Activated gamma-delta T cell (primary cell): ENCODE data around the gene SPINK5.
"Not testable (repeated sequence)": the region's sequence is repeated elsewhere in the genome, so short reads cannot be mapped to it uniquely, and the experiment has no call there.

ENCODE experiments used
- DNase-seq: peaks from one replicate; lab custom pipeline; 2025; lab: John Stamatoyannopoulos, UW
- total RNA-seq, 2 donors: gene quantifications; one replicate each; lab custom pipeline; 2026; lab: John Stamatoyannopoulos, UW

SPINK5 gene, protein sequence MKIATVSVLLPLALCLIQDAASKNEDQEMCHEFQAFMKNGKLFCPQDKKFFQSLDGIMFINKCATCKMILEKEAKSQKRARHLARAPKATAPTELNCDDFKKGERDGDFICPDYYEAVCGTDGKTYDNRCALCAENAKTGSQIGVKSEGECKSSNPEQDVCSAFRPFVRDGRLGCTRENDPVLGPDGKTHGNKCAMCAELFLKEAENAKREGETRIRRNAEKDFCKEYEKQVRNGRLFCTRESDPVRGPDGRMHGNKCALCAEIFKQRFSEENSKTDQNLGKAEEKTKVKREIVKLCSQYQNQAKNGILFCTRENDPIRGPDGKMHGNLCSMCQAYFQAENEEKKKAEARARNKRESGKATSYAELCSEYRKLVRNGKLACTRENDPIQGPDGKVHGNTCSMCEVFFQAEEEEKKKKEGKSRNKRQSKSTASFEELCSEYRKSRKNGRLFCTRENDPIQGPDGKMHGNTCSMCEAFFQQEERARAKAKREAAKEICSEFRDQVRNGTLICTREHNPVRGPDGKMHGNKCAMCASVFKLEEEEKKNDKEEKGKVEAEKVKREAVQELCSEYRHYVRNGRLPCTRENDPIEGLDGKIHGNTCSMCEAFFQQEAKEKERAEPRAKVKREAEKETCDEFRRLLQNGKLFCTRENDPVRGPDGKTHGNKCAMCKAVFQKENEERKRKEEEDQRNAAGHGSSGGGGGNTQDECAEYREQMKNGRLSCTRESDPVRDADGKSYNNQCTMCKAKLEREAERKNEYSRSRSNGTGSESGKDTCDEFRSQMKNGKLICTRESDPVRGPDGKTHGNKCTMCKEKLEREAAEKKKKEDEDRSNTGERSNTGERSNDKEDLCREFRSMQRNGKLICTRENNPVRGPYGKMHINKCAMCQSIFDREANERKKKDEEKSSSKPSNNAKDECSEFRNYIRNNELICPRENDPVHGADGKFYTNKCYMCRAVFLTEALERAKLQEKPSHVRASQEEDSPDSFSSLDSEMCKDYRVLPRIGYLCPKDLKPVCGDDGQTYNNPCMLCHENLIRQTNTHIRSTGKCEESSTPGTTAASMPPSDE
- 0 to 0.17 reads per million in 2 donors for total RNA-seq

DNA sequence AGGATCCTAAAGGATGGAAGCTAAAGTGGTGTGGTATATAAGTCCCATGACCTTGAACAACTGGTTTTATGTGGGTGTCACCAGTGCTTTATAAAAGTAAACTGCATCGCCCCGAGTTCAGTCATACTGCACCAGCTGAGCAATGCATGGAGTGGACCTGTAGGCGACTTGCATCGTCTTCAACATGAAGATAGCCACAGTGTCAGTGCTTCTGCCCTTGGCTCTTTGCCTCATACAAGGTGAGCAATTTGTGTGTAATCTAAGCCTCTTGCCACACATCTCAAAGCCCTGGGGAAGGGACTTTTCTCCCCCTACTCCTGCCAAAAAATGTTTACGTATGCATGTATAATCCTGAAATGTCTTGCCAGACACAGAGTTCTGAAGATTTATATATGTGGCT lies at the start of gene SPINK5:
Gene SPINK5 (plus strand): TSS at position 120 of the 400 bp plus-strand sequence. CDS start 65 bp downstream, at position 185.
- no peak for DNase-seq

DNA sequence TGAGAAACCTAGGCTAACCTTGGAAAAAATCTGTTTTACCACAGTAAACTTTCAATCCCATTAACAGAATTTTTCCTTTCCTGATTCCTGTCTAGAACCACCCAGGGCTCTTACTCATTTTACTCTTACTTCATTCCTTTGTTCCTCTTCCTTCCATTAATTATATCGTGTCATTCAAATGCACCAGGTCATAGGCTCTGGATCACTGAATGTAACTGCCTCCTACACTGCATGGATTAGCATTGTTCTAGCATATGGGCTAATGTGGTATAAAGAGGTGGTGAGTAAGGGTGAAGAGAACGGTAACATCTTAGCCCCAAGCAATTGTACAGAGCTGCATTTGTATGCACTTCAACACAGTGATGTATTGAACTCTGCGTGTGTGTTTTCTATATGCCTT lies 49.5 kb upstream of the SPINK5 start:
- no peak for DNase-seq

DNA sequence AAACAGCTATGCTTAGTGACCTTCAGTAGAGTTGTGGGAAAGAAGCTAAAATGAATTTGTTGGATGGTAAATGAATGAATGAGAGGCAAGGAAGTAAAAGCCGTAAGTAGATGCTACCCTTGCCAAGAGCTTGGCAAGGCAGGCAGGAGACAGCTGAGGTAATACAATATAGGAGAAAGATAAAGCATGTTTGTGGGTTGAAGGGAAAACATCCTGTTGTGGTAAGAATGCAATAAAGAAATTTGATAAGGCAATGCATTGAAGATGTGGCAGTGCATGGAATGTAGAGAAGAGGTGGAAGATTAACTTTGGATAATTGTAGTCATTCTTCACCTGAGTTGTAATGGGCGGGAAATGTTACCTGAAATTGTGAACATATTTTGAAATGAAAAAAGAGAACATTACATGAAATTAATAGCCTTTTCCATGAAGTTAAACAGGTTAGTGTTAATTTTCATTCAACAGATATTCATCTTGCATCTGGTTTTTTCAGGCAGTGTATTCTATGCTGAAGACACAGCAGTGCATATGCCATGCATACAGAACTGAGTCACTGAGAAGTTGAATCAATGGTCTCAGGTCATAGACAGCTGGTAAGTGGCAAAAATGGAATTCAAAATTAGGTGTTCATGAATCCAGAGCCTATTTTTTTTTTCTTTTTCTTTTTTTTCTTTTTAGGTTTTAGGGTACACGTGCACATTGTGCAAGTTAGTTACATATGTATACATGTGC lies 43.4 kb upstream of the SPINK5 start:
- no peak for DNase-seq

DNA sequence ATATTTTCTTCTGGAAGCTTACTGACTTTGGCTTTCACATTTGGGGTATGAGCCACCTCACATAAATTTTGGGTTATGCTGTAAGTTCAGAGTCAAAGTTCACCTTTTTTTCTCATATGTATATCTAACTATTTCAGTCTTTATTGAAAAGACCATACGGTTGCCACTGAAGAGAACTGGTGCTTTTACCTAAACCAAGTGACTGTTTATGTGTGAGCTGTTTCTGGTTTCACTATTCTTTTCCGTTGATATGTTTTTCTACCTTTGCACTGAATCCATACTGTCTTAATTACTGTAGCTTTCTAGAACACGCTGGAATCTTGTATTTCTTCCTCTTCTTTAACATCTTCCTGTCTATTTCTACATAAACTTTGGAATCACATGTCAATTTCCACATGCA lies 36.3 kb upstream of the SPINK5 start:
- no peak for DNase-seq

DNA sequence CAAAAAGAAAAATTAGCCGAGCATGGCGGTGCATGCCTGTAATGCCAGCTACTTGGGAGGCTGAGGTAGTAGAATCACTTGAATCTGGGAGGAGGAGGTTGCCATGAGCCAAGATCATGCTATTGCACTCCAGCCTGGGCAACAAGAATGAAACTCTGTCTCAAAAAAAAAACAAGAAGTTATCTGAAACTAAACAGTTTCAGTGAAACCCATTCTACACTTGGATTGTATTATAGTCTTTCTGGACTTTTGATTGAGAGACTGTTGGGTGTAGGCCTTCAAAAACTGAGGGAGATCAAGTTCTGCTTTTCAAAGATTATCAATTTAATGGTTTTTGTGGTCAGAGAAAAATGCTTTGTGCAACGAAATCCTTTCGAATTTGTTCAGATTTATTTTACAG lies 34.6 kb upstream of the SPINK5 start:
- DNase-seq: no peak

DNA sequence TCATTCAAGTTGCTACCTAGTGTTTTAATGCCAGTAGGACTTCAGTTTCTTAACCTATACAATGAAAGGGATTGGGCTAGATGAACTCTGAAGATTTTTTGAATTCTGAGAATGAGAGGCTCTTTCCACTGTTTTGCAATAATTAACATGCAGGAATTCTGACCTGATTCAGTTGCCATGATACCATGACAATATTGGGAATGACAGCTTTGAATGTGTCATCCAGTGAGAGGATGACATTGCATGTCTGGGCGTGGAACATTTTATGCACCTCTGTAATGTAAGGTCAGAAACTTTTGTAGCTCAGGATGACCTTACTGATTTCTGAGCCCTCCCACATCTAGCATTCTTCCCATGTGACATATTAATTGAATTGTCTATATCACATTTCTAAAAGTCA lies 30.6 kb upstream of the SPINK5 start:
- DNase-seq: no peak

DNA sequence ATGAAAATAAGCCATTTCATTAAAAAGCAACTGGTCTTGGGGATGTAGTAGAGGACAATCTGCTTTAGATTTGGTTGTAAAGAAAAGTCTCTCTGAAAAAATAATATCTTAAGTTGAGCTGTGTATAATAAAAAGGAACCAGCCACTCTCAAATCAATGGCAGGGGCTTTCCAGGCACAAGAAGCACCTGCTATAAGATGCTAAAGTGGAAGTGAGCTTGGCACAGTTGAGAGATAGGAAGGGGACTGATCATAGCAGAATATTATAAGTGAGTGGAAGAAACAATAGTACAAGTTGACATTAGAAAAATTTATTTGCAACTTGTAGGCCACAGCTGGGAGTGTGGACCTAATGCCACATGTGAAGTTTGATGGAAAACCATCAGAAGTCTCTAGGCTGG lies 28.1 kb upstream of the SPINK5 start:
- DNase-seq: no peak

DNA sequence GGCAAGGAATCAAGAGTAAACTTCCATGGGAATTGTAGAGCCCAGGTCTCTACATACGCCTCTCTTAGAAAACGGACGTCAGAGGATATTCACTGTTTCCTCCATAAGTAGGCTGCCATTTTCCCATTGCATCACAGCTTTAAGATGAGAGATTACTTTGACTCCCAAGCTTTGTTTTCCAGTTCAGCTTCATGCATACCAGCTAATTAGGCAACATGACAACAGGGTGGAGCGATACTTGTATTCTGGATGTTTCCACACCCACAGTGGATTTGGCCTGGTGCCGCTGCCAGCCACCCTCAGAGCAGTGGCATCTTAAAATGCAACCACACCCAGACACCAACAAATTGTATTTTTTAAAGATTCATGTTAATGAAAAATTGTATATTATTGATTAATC lies 20.9 kb upstream of the SPINK5 start:
- no peak for DNase-seq

DNA sequence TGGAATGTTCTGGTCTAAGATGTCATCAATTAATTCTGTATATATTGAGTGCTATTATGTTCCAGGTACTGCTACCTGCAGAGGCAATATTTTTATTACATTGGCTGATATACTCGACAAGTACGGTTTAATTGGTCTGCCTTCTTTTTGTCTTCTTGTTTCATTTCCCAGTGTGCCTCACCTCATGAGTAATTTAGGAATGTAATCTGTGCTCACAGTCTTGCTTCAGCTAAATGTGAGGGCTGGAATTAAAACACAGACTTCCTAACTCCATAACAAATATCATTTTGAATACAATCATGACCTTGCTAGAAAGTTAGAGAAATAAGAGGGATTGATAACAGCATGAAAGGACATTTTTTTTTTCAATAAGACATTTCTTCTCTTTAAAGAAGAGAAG lies 20.1 kb upstream of the SPINK5 start:
- DNase-seq: no peak

DNA sequence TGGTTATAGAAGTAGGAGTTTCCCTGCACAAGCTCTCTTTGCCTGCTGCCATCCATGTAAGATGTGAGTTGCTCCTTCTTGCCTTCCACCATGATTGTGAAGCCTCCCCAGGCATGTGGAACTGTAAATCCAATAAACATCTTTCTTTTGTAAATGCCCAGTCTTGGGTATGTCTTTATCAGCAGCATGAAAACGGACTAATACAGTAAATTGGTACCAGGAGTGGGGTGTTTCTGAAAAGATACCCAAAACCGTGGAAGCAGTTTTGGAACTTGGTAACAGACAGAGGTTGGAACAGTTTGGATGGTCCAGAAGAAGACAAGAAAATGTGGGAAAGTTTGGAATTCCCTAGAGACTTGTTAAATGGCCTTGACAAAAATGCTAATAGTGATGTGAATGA lies 8.6 kb upstream of the SPINK5 start:
- not testable (repeated sequence) for DNase-seq

DNA sequence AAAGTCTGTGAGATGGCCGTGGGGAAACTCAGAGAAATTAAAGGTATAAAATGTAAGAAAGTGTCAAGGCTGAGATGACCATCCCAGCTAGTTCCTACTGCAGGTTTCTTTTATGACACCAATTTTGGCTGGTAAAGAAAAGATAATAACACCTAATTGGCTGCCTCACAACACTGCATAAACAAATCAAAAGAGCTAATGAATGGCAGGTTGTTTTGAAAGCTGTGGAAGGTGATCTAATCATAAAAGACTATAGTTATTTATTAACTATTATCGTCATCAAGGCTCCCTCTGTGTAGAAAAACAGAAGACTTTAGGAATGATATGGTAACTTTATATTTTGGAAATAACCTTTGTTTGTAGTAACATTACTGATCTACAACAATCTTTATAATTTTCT lies 3.5 kb upstream of the SPINK5 start:
- no peak for DNase-seq

DNA sequence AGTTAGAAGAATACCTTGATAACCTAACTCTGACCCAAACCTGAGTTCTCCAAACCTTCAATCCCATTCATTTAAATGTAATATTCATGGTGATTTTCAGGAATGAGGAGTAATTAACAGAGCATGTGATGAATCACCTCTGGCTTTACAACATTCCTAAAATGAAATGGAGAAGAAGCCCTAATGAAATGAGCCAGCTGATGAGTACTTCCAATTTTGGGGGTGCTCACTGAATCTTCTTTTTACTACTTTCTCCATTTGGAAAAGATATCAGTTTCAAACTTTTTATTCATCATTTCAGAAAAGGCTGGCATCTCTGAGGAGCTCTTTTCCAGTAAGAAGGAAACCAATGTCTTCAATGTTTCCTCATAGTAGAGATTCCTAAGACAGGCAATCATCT lies 2.9 kb upstream of the SPINK5 start:
- no peak for DNase-seq

DNA sequence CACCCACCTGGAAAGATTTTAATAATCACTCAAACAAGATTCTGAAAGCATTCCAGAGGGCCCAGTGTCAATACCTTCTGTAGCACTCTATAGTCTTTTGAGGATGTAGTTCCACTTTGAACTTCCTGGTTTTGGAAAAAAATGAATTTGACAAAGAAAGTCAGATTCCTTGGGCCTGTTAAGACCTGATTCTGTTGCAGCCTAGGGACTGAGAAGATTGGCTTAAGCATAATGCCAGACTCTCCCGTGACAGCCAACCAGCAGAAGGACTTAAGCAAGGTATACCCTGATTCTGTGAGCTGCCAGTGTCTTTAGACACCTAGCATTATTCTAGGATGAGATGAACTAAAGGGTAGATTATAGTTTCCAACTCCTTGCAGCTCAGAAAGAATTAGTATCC lies 6.8 kb downstream of the SPINK5 start:
- DNase-seq: no peak

DNA sequence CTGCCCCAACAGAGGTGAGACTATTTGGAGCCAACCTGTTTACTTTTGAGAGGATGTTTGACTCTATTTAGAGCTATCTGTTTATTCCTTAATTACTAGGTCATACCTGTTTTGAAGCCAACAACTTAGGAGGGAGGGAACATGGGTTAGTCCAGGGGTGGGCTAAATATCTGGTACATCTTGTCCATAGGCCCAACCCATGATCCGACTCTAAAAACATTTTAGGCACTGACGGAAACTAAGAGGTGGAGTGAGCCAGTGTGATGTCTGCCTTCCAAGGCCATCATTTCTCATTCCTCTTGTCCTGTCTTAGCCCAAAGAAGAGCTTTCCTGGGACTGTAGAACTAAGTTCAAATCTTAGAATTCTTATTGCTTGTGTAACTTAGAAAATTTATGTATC lies 8.4 kb downstream of the SPINK5 start:
- no peak for DNase-seq

DNA sequence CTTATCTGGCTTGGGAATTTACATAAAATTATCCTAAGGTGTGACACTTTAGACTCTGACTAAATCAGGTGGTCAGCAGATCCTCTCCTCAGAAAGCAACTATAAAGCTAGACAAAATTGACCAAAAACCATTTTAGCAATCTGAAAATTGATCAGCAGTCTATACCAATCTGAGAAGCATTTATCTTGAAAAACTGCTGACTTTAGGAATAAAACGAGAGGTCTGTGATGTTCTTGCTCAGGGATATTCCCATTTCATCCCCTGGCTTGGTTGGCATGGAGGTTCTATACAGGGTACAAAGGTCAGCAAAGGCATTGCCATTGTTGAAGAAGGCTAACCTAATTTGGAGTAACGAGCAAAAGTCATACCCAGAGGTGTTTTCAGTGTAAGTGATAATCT lies 11.7 kb downstream of the SPINK5 start:
- DNase-seq: no peak

DNA sequence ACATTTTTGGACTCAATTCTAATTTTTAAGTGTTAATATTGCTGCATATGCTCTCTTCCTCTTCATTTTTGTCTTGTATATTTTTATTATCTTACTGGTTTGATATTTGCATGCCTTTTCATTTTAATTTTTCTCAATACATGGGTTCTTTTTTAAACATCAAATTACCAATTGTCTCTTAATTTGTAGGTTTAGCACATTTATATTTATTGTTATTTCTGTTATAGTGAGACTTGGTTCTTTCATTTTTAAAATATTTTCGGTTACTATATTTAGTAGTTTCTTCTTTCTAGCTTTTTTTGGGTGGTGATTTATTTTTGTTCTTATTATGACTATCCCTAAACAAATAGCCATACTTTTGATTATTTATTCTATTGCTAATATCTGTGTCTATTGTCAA lies 19.4 kb downstream of the SPINK5 start:
- DNase-seq: no peak

DNA sequence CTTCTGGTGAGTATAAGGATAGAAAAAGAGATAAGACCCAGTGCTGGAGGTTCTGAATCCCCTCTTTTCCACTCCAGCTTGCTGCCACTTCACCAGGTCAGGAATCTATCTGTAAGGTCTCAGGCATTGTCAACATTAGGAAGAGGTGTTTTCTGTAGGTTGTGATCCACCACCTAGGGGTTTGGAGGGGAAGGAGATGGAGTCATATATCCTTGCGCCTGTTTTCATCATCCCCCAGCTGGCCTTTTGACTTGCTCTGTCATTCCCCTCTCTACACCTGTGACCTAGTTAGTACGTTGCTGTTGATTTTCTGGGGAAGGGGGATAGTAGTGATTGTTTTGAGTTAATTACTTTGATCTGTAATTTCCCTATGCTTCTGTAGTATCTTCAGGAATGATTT lies 20.5 kb downstream of the SPINK5 start:
- no peak for DNase-seq

DNA sequence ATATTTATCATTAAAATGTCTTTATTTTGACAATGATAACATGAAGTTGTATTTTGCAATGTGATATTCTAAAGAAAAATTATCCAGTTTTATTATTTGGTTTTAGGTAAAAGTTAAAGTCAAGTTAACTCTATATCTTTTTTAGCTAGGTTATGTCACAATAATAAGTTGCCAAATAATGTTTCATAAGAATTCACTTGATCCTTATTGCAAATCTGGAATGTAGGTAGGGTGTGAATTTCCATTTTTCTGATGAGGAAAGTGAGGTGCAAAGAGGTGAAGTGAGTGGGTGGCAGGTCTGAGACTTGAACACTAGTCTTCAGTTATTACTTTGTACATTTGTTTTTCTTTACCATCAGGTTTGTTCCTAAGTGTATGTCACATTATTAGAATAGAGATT lies 21.5 kb downstream of the SPINK5 start:
- no peak for DNase-seq

DNA sequence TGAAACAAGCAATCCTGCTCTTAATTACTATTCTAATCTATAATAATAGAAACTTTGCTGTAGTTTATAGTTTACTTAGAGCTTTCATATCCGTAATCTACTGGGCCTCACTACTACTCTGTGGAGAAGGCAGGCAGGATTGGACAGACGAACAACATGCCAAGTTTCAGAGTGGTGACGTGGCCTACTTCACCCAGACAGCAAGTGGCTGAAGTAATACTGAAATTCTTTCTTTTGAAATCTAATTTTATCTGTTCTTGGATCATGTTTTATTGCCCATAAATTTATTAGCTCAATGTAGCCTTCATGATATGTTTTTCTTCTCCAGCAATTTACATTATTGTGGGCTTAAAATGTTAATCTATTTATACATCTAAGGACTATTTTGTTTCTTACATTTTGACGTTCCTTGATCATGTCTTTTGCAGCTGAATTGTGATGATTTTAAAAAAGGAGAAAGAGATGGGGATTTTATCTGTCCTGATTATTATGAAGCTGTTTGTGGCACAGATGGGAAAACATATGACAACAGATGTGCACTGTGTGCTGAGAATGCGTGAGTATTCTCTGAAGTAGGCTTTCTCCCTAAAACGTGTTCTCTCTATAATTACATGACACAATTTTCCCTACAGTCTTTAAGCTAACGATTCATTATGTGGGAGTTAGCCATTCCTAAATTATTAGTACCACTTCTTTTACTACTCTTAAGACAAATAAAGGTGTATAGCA lies 22.4 kb downstream of the SPINK5 start:
- DNase-seq: no peak

DNA sequence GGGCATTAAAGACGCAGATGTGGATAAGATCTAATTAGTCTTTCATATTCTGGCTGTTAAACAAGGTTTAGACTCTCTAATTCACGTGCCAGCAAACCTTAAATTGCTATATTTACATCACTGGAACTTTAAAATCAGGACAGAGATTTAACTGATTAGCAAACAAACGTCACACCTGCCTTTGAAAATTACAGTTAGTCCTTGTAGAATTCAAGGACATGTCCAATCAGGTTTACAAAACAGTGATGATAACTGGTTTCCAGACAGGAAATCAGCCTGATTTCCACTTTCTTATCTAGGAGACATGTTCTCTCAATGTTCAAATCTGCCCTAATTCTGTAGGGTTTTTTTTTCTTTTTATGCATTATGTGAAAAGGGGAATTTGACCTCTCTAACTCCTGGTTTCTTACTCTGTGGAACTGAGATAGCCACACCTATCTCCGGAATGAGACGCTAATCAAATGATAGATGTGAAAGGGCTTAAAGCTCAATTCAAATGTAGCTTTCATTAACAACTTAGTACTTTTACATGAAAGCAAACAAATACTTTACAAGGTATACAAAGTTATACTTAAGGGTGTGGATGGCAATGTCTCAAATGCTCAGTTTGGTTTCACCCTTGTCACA lies 26.5 kb downstream of the SPINK5 start:
- no peak for DNase-seq

DNA sequence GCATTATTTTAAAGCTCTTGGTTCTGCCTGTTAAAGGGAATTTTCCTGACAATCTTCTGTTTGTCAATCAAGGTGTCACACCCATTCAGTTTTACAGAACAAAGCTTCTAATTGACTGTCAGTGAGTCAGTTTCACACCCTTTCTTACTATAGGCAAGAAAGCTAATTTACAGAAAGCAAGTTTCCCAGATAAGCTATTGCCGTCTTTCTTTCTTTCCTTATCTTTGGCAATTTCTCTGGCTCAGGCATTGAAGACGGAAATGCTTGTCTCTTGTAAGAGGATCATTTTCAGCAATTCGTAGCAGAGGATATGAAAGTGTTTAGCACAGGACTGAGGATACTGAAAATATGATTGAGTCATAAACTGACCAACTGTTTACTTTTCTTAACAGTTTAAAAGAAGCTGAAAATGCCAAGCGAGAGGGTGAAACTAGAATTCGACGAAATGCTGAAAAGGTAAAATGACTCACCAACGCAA lies 27.0 kb downstream of the SPINK5 start:
- no peak for DNase-seq
